ENCODE data around the gene ATG4C. TPM values are rescaled to one million over a fixed set of nuclear protein-coding genes. Genes with fewer than 3 reads are reported as not detected.

The ATG4C gene
- total RNA-seq, 1 donor, result 5.8 TPM

GRCh38 chr1:62794053-62794452, 10.1 kb downstream of the ATG4C start:
- Histone ChIP-seq H4K20me1 (ENCODE audit: insufficient read depth, low read length) (no peaks in the 10 kb centered on the region), H3K4me3 (ENCODE audit: insufficient read depth, low read length) (no peak overlapping the region), H3K9me3 (ENCODE audit: low read depth, low read length) (no peaks in the 10 kb centered on the region), H3K4me2 (ENCODE audit: insufficient read depth, low read length) (no peak overlapping the region), H2AFZ (ENCODE audit: low read length) (no peak overlapping the region), H3K4me1 (ENCODE audit: insufficient read depth, low read length) (no peaks in the 10 kb centered on the region), H3K36me3 (ENCODE audit: insufficient read depth, low read length) (no peaks in the 10 kb centered on the region), H3K27me3 (ENCODE audit: insufficient read depth, low read length) (no peaks in the 10 kb centered on the region), H3K79me2 (ENCODE audit: insufficient read depth, low read length) (peaks cover under 1% of the 10 kb centered on the region), H3K27ac (ENCODE audit: low read depth, low read length) (no peak overlapping the region)
- no peak for DNase-seq (ENCODE audit: insufficient read length, low spot score, missing footprints)
- no peak for TF ChIP-seq CTCF (IDR thresholded peaks at IDR 0.05; ENCODE audit: extremely low read depth, low read depth, low read length)

- no peaks in the 10 kb centered on the region for H3K9me3 ChIP-seq (ENCODE audit: low read depth, low read length)
Observed at GRCh38 chr1:62796221-62796620, 12.3 kb downstream of the ATG4C start.

GRCh38 chr1:62799688-62800087, 15.8 kb downstream of the ATG4C start:
- H3K27ac ChIP-seq (ENCODE audit: low read depth, low read length), result no peak overlapping the region
- TF ChIP-seq CTCF (IDR thresholded peaks at IDR 0.05; ENCODE audit: extremely low read depth, low read depth, low read length), result no peak

More at GRCh38 chr1:62796221-62796620, 12.3 kb downstream of the ATG4C start:
- no peaks in the 10 kb centered on the region for H4K20me1 ChIP-seq (ENCODE audit: insufficient read depth, low read length)
- no peaks in the 10 kb centered on the region for H3K4me1 ChIP-seq (ENCODE audit: insufficient read depth, low read length)
- TF ChIP-seq CTCF (IDR thresholded peaks at IDR 0.05; ENCODE audit: extremely low read depth, low read depth, low read length), result no peak
- no peak overlapping the region for H3K4me3 ChIP-seq (ENCODE audit: insufficient read depth, low read length)
- H3K36me3 ChIP-seq (ENCODE audit: insufficient read depth, low read length), result no peaks in the 10 kb centered on the region
- no peak for DNase-seq (ENCODE audit: insufficient read length, low spot score, missing footprints)
- no peak overlapping the region for H3K4me2 ChIP-seq (ENCODE audit: insufficient read depth, low read length)
- no peaks in the 10 kb centered on the region for H3K27me3 ChIP-seq (ENCODE audit: insufficient read depth, low read length)
- no peak overlapping the region for H3K27ac ChIP-seq (ENCODE audit: low read depth, low read length)
- H3K79me2 ChIP-seq (ENCODE audit: insufficient read depth, low read length), result no peaks in the 10 kb centered on the region
- H2AFZ ChIP-seq (ENCODE audit: low read length), result no peak overlapping the region

GRCh38 chr1:62800281-62800680, 16.3 kb downstream of the ATG4C start:
- no peaks in the 10 kb centered on the region for H3K79me2 ChIP-seq (ENCODE audit: insufficient read depth, low read length)
- no peak overlapping the region for H3K27ac ChIP-seq (ENCODE audit: low read depth, low read length)
- H3K27me3 ChIP-seq (ENCODE audit: insufficient read depth, low read length), result no peaks in the 10 kb centered on the region
- no peak for TF ChIP-seq CTCF (IDR thresholded peaks at IDR 0.05; ENCODE audit: extremely low read depth, low read depth, low read length)
- no peaks in the 10 kb centered on the region for H3K36me3 ChIP-seq (ENCODE audit: insufficient read depth, low read length)
- H3K4me3 ChIP-seq (ENCODE audit: insufficient read depth, low read length), result no peak overlapping the region
- H3K9me3 ChIP-seq (ENCODE audit: low read depth, low read length), result no peaks in the 10 kb centered on the region
- H2AFZ ChIP-seq (ENCODE audit: low read length), result no peak overlapping the region
- no peak overlapping the region for H3K4me2 ChIP-seq (ENCODE audit: insufficient read depth, low read length)
- no peaks in the 10 kb centered on the region for H4K20me1 ChIP-seq (ENCODE audit: insufficient read depth, low read length)
- no peak for DNase-seq (ENCODE audit: insufficient read length, low spot score, missing footprints)
- H3K4me1 ChIP-seq (ENCODE audit: insufficient read depth, low read length), result no peaks in the 10 kb centered on the region

More at GRCh38 chr1:62799688-62800087, 15.8 kb downstream of the ATG4C start:
- H3K9me3 ChIP-seq (ENCODE audit: low read depth, low read length), result no peaks in the 10 kb centered on the region
- H3K36me3 ChIP-seq (ENCODE audit: insufficient read depth, low read length), result no peaks in the 10 kb centered on the region
- H3K4me1 ChIP-seq (ENCODE audit: insufficient read depth, low read length), result no peaks in the 10 kb centered on the region
- H3K27me3 ChIP-seq (ENCODE audit: insufficient read depth, low read length), result no peaks in the 10 kb centered on the region
- H3K79me2 ChIP-seq (ENCODE audit: insufficient read depth, low read length), result no peaks in the 10 kb centered on the region
- DNase-seq (ENCODE audit: insufficient read length, low spot score, missing footprints), result no peak
- no peak overlapping the region for H3K4me3 ChIP-seq (ENCODE audit: insufficient read depth, low read length)
- H3K4me2 ChIP-seq (ENCODE audit: insufficient read depth, low read length), result no peak overlapping the region
- no peaks in the 10 kb centered on the region for H4K20me1 ChIP-seq (ENCODE audit: insufficient read depth, low read length)
- no peak overlapping the region for H2AFZ ChIP-seq (ENCODE audit: low read length)
